ENCODE results near the gene MTX3.

DNA sequence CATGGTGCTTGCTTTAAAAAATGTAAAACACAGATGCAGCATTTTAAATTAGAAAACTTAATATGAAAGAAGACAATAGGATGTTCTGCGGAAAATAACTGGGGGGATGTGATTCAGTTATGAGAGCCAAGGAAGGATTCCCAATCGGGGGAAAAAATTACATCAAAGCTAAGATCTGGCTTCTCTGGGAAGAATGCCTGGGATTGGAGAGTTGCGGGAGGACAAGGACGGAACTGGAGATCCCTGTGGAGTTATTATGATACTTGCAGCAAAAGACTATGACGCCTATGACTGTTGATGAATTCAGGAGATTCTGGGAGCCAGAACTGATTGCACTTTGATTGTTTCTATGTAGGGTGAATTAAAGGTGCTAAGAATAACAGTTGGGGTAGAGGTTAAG, 24.6 kb downstream of the MTX3 start:
- TF ChIP-seq, protein P1, sequence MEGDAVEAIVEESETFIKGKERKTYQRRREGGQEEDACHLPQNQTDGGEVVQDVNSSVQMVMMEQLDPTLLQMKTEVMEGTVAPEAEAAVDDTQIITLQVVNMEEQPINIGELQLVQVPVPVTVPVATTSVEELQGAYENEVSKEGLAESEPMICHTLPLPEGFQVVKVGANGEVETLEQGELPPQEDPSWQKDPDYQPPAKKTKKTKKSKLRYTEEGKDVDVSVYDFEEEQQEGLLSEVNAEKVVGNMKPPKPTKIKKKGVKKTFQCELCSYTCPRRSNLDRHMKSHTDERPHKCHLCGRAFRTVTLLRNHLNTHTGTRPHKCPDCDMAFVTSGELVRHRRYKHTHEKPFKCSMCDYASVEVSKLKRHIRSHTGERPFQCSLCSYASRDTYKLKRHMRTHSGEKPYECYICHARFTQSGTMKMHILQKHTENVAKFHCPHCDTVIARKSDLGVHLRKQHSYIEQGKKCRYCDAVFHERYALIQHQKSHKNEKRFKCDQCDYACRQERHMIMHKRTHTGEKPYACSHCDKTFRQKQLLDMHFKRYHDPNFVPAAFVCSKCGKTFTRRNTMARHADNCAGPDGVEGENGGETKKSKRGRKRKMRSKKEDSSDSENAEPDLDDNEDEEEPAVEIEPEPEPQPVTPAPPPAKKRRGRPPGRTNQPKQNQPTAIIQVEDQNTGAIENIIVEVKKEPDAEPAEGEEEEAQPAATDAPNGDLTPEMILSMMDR (IDR thresholded peaks at IDR 0.05): no peak
- no peak for TF ChIP-seq POLR2A (IDR thresholded peaks at IDR 0.05)
